ENCODE data around the gene TGFBR3L.
A peak's percentile ranks its signal among the peaks of the same experiment; 100 is the strongest.

- TF ChIP-seq, protein P1, sequence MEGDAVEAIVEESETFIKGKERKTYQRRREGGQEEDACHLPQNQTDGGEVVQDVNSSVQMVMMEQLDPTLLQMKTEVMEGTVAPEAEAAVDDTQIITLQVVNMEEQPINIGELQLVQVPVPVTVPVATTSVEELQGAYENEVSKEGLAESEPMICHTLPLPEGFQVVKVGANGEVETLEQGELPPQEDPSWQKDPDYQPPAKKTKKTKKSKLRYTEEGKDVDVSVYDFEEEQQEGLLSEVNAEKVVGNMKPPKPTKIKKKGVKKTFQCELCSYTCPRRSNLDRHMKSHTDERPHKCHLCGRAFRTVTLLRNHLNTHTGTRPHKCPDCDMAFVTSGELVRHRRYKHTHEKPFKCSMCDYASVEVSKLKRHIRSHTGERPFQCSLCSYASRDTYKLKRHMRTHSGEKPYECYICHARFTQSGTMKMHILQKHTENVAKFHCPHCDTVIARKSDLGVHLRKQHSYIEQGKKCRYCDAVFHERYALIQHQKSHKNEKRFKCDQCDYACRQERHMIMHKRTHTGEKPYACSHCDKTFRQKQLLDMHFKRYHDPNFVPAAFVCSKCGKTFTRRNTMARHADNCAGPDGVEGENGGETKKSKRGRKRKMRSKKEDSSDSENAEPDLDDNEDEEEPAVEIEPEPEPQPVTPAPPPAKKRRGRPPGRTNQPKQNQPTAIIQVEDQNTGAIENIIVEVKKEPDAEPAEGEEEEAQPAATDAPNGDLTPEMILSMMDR (IDR thresholded peaks at IDR 0.05), result peak in 1 of 3 experiments; percentile 45
- no peak for TF ChIP-seq POLR2A (IDR thresholded peaks at IDR 0.05)
Observed at GRCh38 chr19:7917267-7918061, 2.8 kb downstream of the TGFBR3L start.

All from testis (tissue), 2 donors.